Measurements from ENCODE around the gene SLC6A19. TPM values are rescaled to one million over a fixed set of nuclear protein-coding genes. Genes with fewer than 3 reads are reported as not detected.
A peak's percentile ranks its signal among the peaks of the same experiment; 100 is the strongest.

The SLC6A19 gene
- total RNA-seq, 4 donors from 2014 or later = not detected

GRCh38 chr5:1244255-1244654 is 42.9 kb downstream of the SLC6A19 start:
- no peak for DNase-seq (ENCODE audit: low spot score in 2 of 2)
- no peak overlapping the region for H3K4me3 ChIP-seq (ENCODE audit: low read depth, poor library complexity, severe bottlenecking)
- TF ChIP-seq POLR2A (IDR thresholded peaks at IDR 0.05) = no peak
- TF ChIP-seq CTCF (IDR thresholded peaks at IDR 0.05) = no peak
- WGBS, 2 donors = 61 to 68% methylated on average over 20 to 21 of the region's 21 CpGs
- intact Hi-C loops (cut with DNase I; ENCODE audit: low total_unique reads) = no loop called here

- DNase-seq (ENCODE audit: low spot score in 2 of 2) = no peak
- WGBS, 2 donors = 54 to 69% methylated on average over 8 to 10 of the region's 10 CpGs
- intact Hi-C loops (cut with DNase I; ENCODE audit: low total_unique reads) = no loop called here
- TF ChIP-seq CTCF (IDR thresholded peaks at IDR 0.05) (no peak), POLR2A (IDR thresholded peaks at IDR 0.05) (no peak)
- H3K4me3 ChIP-seq (ENCODE audit: low read depth, poor library complexity, severe bottlenecking) = no peak overlapping the region
Observed at GRCh38 chr5:1244976-1245375, 43.6 kb downstream of the SLC6A19 start.

GRCh38 chr5:1245905-1246576 is 44.6 kb downstream of the SLC6A19 start:
- intact Hi-C loops (cut with DNase I; ENCODE audit: low total_unique reads) = no loop called here
- DNase-seq (ENCODE audit: low spot score in 2 of 2) = no peak
- TF ChIP-seq POLR2A (IDR thresholded peaks at IDR 0.05) (no peak), CTCF (IDR thresholded peaks at IDR 0.05) (no peak)
- 19 to 40% methylated on average over 4 to 43 of the region's 58 CpGs for WGBS, 2 donors
- no peak overlapping the region for H3K4me3 ChIP-seq (ENCODE audit: low read depth, poor library complexity, severe bottlenecking)

- intact Hi-C loops (cut with DNase I; ENCODE audit: low total_unique reads) = no loop called here
- no peak for DNase-seq (ENCODE audit: low spot score in 2 of 2)
- no peak overlapping the region for H3K4me3 ChIP-seq (ENCODE audit: low read depth, poor library complexity, severe bottlenecking)
- TF ChIP-seq CTCF (IDR thresholded peaks at IDR 0.05) = peak in 1 of 3 donors; percentile 10
- no peak for TF ChIP-seq POLR2A (IDR thresholded peaks at IDR 0.05)
- WGBS, 2 donors = 19 to 23% methylated on average over 30 to 39 of the region's 43 CpGs
Observed at GRCh38 chr5:1246711-1247431, 45.5 kb downstream of the SLC6A19 start.

GRCh38 chr5:1247811-1248210 is 46.4 kb downstream of the SLC6A19 start:
- intact Hi-C loops (cut with DNase I; ENCODE audit: low total_unique reads) = no loop called here
- no peak overlapping the region for H3K4me3 ChIP-seq (ENCODE audit: low read depth, poor library complexity, severe bottlenecking)
- WGBS, 2 donors = 65 to 67% methylated on average over 6 of the region's 6 CpGs
- no peak for DNase-seq (ENCODE audit: low spot score in 2 of 2)
- TF ChIP-seq CTCF (IDR thresholded peaks at IDR 0.05) (no peak), POLR2A (IDR thresholded peaks at IDR 0.05) (no peak)

Data from lower leg skin (tissue), 4 donors.